SIG-M5 treated with dmso at 0.1 percent for 504 hours (cell line): Measurements from ENCODE around the gene INPP5A.
"Not testable (repeated sequence)": the region's sequence is repeated elsewhere in the genome, so short reads cannot be mapped to it uniquely, and the experiment has no call there.

ENCODE experiments used
- DNase-seq: peaks from one replicate; lab custom pipeline; 2025; ENCODE audit not compliant: unreplicated experiment; lab: John Stamatoyannopoulos, UW

INPP5A gene

DNA sequence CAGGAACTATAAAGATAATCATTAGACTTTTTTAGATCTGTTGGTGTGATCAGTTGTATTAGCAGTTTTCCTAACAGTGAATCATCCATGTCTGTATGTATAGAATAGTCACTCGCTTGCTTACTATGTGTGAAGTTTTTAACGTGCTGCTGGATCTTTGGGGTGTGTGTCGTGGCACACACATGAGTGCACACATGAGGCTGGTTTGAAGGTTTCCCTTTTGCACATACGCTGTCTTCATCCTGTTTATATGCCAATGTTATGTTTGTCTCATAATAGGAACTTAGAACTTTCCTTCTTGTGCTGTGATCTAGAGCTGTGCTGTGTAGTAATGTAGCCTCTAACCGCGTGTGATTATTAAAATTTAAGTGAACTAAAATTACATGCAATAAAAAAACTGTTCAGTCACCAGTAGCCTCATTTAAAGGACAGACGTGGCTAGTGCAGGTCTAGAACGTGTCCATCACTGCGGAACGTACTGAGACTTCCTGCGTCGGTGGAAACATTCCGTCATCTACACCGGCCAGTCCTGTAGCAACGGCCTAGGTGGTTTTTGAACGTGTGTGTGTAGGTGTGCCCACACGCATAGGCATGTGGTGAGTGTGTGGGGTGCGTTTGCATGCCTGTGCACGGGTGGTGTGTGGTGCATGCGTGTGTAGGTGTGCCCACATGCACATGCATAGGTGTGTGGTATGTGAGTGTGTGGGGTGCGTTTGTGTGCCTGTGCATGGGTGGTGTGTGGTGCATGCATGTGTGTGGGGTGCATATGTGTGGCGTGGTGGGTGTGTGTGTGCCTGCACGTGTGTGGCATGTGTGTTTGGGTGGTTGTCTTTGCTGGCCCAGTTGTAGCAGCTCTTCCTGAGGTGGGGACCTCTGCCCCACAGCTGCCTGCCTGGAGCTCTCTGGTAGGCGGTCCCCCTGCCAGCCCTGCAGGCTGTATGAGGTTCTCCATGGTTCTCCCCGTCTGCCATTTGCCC is 56.6 kb downstream of the INPP5A start:
- no peak for DNase-seq

GRCh38 chr10:132595021-132595420 is 57.4 kb downstream of the INPP5A start:
- no peak for DNase-seq

GRCh38 chr10:132595854-132596253 is 58.3 kb downstream of the INPP5A start:
- DNase-seq: no peak

GRCh38 chr10:132596742-132597279 is 59.2 kb downstream of the INPP5A start:
- no peak for DNase-seq

GRCh38 chr10:132597654-132598053 is 60.1 kb downstream of the INPP5A start:
- DNase-seq: no peak

DNA sequence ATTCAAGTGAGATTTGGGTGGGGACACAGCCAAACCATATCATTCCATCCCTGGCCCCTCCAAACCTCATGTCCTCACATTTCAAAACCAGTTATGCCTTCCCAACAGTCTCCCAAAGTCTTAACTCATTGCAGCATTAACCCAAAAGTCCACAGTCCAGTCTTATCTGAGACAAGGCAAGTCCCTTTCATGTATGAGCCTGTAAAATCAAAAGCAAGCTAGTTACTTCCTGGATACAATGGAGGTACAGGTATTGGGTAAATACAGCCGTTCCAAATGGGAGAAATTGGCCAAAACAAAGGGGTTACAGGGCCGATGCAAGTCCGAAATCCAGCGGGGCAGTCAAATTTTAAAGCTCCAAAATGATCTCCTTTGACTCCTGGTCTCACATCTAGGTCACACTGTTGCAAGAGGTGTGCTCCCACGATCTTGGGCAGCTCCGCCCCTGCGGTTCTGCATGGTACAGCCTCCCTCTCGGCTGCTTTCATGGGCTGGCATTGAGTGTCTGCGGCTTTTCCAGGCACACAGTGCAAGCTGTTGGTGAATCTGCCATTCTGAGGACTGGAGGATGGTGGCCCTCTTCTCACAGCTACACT is 61.5 kb downstream of the INPP5A start:
- DNase-seq: not testable (repeated sequence)

GRCh38 chr10:132599732-132600131 is 62.1 kb downstream of the INPP5A start:
- no peak for DNase-seq

DNA sequence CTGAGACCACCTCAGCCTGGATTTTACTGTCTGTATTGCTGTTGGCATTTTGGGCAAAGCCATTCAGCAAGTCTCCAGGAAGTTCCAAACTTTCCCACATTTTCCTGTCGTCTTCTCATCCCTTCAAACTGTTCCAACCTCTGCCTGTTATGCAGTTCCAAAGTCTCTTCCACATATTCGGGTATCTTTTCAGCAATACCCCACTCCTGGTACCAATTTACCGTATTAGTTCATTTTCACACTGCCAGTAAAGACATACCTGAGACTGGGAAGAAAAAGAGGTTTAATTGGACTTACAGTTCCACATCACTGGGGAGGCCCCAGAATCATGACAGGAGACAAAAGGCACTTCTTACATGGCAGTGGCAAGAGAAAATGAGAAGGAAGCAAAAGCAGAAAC is 62.8 kb downstream of the INPP5A start:
- DNase-seq: no peak

DNA sequence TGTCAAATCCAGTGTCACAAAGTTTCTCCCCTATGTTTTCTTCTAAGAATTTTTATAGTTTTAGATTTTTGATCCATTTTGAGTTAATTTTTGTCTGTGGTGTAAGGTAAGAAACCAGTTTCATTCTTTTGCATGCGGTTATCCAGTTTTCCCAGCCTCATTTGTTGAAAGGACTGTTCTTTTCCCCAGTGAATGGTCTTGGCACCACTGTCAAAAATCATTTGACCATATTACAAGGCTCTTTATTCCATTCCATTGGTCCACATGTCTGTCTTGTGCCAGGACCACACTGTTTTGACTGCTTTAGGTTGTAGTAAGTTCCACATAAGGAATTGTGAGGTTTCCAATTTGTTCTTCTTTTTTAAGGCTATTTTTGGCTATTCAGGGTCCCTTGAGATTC is 64.0 kb downstream of the INPP5A start:
- DNase-seq: no peak

GRCh38 chr10:132602614-132603013 is 65.0 kb downstream of the INPP5A start:
- no peak for DNase-seq

- DNase-seq: no peak
These were observed 66.4 kb downstream of the INPP5A start for GRCh38 chr10:132603851-132604533.

DNA sequence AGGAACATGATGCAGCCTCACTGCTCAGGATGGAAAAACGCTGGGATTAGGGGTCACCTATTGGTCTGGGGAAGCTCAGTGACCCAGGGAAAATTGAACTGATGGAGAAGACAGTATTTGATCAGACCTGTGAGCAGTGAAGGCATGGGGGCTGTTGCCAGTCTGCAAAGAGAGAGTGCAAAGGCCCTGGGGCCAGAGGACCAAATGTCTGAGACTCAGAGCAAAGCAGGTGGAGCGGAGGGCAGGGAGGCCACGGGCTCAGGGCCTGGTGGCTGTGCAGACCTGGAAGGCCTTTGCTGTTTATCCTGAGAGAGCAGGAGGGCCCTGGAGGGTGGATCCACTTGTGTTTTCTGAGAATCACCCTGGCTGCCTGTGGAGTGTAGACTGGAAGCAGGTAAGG is 67.1 kb downstream of the INPP5A start:
- no peak for DNase-seq

GRCh38 chr10:132605390-132605789 is 67.8 kb downstream of the INPP5A start:
- DNase-seq: no peak

- DNase-seq: no peak
These were observed 68.5 kb downstream of the INPP5A start for GRCh38 chr10:132606031-132606491.

DNA sequence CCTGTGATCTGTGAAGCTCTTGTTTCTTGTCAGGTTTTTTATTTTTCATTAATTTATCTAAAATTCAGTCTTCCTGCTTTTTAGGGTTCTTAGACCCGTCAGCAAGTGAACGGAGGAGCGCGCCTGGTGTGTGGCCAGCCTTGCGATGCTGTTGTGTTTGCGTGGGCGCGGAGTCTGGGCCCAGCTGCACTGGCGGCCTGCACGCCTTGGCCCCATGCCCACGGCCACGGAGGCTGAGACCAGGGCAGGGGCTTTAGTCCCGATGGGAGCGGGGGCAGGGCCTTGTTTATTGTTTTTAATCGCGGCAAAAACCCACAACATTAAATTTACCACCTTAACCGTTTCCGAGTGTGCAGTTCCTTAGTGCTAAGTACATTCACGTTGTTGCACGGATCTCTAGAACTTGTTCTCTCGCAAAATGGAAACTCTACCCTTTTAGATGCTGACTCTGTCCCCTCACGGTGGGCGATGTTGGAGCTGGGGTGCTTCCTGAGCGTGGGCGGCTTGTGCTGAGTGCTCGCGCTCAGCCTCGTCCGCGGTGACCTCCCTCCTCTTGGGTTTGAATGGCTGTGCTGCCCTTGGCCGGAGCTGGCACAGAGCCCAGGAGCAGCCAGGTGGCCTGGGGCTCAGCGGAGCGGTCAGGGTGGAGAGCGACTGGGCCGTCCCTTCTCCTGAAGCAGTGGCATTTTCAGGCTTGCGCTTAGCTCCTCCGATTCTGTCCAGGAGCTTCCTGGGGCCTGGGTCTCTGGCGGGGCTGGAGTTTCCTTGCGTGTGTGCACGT is 69.1 kb downstream of the INPP5A start:
- no peak for DNase-seq

DNA sequence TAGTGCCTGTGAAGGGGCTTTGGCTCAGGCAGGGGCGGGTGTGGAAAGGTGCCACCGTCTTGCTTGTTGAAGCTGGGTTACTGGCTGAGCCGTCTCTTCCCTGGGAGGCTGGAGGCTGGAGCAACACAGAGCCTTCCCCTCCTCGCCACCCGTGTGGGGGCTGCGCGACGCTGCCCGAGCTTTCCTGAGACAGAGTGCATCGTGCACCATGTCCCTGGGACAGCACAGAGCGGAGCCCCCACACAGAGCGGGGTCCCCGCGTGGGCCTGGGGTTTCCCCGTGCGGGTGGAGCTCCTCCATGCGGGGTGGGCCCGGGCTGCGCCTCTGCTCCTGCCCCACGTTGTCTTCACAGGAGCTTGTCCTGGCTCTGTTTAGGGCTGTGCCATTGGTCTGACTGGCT is 69.9 kb downstream of the INPP5A start:
- DNase-seq: no peak

GRCh38 chr10:132607961-132608495 is 70.4 kb downstream of the INPP5A start:
- no peak for DNase-seq

DNA sequence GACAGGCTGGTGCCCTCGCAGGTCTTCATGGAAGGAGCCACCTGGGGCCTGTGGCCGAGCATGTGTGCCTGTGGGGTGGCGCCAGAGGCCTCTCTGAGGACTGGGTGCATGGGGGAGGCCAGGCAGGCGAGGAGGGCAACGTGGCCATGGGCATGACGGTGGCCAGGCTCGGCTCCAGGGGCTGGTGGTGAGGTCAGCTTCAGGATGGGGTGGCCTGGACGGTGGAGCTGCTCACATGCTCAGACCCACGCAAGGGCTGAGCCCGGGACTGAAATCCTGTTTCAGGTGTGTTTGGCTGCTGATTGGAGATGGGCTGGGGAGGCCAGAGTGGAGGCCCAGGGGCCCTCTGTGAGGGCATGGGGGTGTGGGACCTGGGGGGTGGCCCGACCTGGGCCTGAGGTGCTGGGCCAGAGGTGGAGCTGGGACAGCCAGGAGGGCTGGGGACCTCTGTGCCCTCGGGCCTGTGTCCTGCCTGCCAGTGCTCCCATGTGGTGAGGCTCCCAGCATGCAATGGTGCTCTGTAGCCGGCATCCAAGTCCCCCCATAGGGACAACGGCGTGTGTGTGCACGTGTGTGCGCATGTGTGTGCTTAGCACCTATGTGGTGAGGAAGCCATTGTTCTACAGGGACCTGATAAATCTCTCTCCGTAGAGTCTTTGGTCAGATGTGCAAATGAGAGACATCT is 71.1 kb downstream of the INPP5A start:
- no peak for DNase-seq

- DNase-seq: no peak
These were observed 71.6 kb downstream of the INPP5A start for GRCh38 chr10:132609211-132609610.
